ENCODE data around the gene CXCR6.

CXCR6 gene

DNA sequence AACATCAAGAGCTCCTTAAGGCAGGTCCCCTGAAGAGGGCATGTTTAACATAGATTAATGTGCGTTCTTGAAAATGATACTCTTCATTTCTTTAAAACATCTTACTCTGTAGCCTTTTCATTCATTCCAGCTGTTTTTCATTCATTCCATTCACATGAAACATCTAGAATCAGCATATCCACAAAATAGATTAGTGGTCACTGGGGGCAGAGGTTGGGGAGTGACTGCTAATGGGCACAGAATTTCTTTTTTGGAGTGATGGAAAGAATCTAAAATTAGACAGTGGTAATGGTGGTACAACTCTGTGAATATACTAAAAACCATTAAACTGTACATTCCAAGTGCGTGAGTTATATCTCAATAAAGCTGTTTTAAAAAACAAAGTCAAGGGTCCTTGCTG lies 15.4 kb upstream of the CXCR6 start:
- Histone ChIP-seq H3K9ac (ENCODE audit: low read depth, low read length) (no peak overlapping the region), H3K36me3 (ENCODE audit: insufficient read depth, low read length) (peaks cover 21% of the 10 kb centered on the region), H3K4me2 (ENCODE audit: low read length) (no peak overlapping the region), H3K9me3 (replicated peaks; ENCODE audit: low read length) (no peaks in the 10 kb centered on the region), H3K27me3 (ENCODE audit: control insufficient read depth, insufficient read depth, low read length) (no peaks in the 10 kb centered on the region), H3K4me1 (ENCODE audit: control insufficient read depth, insufficient read depth, low read length) (peaks cover 17% of the 10 kb centered on the region), H3K4me3 (ENCODE audit: low read length) (no peak overlapping the region)

DNA sequence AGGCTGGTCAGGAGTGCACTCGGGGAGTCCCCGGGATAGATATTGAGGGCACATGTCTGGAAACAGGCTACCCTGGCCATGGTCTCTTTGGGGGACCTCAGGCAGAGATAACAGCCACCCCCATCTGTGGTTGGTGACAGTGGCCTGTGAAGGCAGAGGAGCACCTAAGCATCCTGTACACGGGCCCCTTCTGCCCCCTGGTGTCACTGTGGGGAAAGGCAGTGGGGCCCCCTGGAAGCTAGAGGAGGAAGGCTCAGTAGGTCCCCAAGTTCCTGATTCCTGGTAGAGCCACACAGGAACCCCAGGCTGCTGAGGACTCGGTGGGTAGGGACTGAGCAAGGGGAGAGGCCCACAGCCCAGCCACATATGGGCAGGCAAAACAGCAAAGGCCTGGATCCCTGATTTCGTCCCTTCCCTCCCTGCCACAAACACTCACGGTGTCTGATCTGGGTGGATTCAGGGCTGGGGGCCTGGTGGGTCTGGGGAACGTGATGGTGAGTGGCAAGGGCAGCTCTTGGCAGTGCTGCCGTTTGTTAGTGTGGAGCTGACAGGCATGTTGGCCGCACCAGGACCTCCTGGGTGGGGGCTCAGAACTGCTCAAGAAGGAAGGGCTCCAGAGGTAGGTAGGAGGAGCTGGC lies 14.1 kb upstream of the CXCR6 start:
- H3K9me3 ChIP-seq (replicated peaks; ENCODE audit: low read length), result no peaks in the 10 kb centered on the region
- H3K9ac ChIP-seq (ENCODE audit: low read depth, low read length), result no peak overlapping the region
- no peak overlapping the region for H3K4me2 ChIP-seq (ENCODE audit: low read length)
- H3K27me3 ChIP-seq (ENCODE audit: control insufficient read depth, insufficient read depth, low read length), result no peaks in the 10 kb centered on the region
- H3K4me1 ChIP-seq (ENCODE audit: control insufficient read depth, insufficient read depth, low read length), result peaks cover 17% of the 10 kb centered on the region
- H3K4me3 ChIP-seq (ENCODE audit: low read length), result no peak overlapping the region
- peaks cover 13% of the 10 kb centered on the region for H3K36me3 ChIP-seq (ENCODE audit: insufficient read depth, low read length)

DNA sequence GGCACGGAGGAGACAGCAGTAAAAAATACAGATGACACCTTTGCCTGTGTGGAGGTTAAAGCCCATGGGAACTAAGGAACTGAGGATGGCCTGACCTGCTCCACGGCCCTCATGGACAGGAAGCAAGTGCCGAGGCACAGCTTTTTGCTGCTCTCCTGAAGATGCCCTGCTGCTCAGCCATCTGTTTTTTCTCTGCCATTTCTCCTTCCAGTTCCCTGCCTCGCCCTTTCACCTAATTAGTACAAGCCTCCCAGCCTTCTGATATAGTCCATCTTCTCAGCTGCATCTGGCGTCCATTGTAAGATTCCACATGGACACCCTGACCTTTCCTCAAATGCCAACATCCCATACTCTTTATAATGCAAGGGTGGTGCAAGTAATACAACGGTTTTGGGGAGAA lies 11.8 kb upstream of the CXCR6 start:
- Histone ChIP-seq H3K27me3 (ENCODE audit: control insufficient read depth, insufficient read depth, low read length) (no peaks in the 10 kb centered on the region), H3K4me2 (ENCODE audit: low read length) (no peak overlapping the region), H3K36me3 (ENCODE audit: insufficient read depth, low read length) (peaks cover 18% of the 10 kb centered on the region), H3K4me1 (ENCODE audit: control insufficient read depth, insufficient read depth, low read length) (peaks cover 17% of the 10 kb centered on the region), H3K9me3 (replicated peaks; ENCODE audit: low read length) (no peaks in the 10 kb centered on the region), H3K4me3 (ENCODE audit: low read length) (no peak overlapping the region), H3K9ac (ENCODE audit: low read depth, low read length) (no peak overlapping the region)

DNA sequence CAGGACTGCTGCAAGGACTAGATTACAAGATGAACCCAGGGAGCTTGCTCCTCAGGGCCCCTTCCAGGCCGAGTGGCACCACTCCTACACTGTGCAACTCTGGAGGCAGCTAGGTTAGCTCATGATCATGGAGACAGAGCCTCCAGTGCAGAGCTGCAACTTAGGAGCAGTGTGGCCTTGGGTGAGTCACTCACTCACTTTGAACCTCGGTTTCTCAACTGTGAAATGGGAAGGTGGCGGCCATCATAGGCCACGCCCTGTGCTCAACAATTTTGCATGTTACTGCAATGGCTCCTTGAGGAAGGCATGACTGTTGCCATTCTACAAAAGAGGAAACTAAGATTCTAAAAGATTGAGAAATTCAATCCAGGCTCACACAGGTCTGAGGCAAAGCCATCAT lies 11.2 kb upstream of the CXCR6 start:
- Histone ChIP-seq H3K27me3 (ENCODE audit: control insufficient read depth, insufficient read depth, low read length) (no peaks in the 10 kb centered on the region), H3K36me3 (ENCODE audit: insufficient read depth, low read length) (peaks cover 18% of the 10 kb centered on the region), H3K9me3 (replicated peaks; ENCODE audit: low read length) (no peaks in the 10 kb centered on the region), H3K4me2 (ENCODE audit: low read length) (no peak overlapping the region), H3K4me3 (ENCODE audit: low read length) (no peak overlapping the region), H3K4me1 (ENCODE audit: control insufficient read depth, insufficient read depth, low read length) (peaks cover 17% of the 10 kb centered on the region), H3K9ac (ENCODE audit: low read depth, low read length) (no peak overlapping the region)

DNA sequence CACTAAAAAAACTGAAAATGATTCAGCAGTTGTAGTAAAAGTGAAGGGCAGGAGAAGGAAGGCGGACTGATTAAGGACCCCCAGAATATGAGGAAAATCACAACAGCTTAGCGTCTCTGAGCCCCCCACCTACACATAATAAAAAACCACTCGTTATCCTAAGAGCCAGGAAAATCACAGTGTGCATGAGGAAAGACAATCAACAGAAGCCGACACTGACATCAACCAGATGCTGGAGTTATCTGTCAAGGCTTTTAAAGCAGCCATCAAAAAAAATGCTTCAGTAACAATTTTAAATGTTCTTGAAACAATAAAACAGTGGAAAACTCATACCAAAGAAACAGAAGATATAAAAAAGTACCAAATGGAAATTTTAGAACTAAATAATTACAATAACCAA lies 9.7 kb upstream of the CXCR6 start:
- Histone ChIP-seq H3K9me3 (replicated peaks; ENCODE audit: low read length) (no peaks in the 10 kb centered on the region), H3K27me3 (ENCODE audit: control insufficient read depth, insufficient read depth, low read length) (no peaks in the 10 kb centered on the region), H3K4me1 (ENCODE audit: control insufficient read depth, insufficient read depth, low read length) (peaks cover 3% of the 10 kb centered on the region), H3K4me3 (ENCODE audit: low read length) (no peak overlapping the region), H3K9ac (ENCODE audit: low read depth, low read length) (no peak overlapping the region), H3K4me2 (ENCODE audit: low read length) (no peak overlapping the region), H3K36me3 (ENCODE audit: insufficient read depth, low read length) (peaks cover 15% of the 10 kb centered on the region)

- Histone ChIP-seq H3K36me3 (ENCODE audit: insufficient read depth, low read length) (peaks cover 5% of the 10 kb centered on the region), H3K4me3 (ENCODE audit: low read length) (no peak overlapping the region), H3K9me3 (replicated peaks; ENCODE audit: low read length) (no peaks in the 10 kb centered on the region), H3K4me2 (ENCODE audit: low read length) (no peak overlapping the region), H3K9ac (ENCODE audit: low read depth, low read length) (no peak overlapping the region), H3K4me1 (ENCODE audit: control insufficient read depth, insufficient read depth, low read length) (peaks cover 5% of the 10 kb centered on the region), H3K27me3 (ENCODE audit: control insufficient read depth, insufficient read depth, low read length) (no peaks in the 10 kb centered on the region)
Measured at GRCh38 chr3:45936261-45936660, 7.0 kb upstream of the CXCR6 start.

DNA sequence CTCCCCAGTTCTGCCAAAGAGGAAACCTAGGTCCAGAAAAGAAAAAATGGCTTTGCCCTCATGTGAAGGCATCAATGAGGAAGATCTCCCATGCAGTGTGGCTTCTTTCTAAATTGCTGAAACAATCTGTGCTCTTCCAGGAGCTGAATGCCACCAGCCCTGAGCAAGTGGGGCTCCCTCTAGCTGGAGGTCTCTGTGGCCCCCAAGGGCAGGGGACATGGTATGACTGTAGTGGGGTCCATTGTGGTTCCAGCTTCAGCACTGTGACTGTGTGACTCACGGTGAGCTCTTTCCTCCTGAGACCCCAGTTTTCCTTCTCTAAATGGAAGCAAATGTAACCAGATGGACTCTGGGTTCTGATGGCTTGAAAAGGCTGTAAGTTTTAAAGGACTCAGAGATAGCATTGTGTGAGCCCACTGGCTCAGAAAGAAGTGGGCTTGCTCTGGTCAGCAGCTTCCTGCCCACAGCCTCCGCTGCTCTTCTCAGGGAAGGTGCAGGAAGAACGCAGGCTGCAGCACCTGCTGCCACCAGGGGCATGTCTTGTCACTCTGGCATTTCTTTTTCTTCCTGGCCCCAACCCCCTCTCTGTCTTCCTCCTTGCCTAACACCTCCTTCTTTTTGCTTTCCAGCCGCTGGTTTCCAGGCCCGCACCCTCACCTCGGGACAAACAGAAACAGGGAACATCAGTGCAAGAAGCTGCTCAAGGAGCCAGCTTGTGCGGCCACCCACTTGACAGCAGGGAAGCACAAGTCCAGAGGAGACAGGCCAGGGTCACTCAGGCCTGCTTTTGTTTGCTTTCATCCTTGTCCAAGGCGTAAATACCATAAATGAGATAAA lies 5.8 kb upstream of the CXCR6 start:
- Histone ChIP-seq H3K36me3 (ENCODE audit: insufficient read depth, low read length) (peaks cover 5% of the 10 kb centered on the region), H3K4me3 (ENCODE audit: low read length) (no peak overlapping the region), H3K27me3 (ENCODE audit: control insufficient read depth, insufficient read depth, low read length) (peaks cover 2% of the 10 kb centered on the region), H3K4me1 (ENCODE audit: control insufficient read depth, insufficient read depth, low read length) (peaks cover 5% of the 10 kb centered on the region), H3K9me3 (replicated peaks; ENCODE audit: low read length) (no peaks in the 10 kb centered on the region), H3K4me2 (ENCODE audit: low read length) (no peak overlapping the region), H3K9ac (ENCODE audit: low read depth, low read length) (no peak overlapping the region)

DNA sequence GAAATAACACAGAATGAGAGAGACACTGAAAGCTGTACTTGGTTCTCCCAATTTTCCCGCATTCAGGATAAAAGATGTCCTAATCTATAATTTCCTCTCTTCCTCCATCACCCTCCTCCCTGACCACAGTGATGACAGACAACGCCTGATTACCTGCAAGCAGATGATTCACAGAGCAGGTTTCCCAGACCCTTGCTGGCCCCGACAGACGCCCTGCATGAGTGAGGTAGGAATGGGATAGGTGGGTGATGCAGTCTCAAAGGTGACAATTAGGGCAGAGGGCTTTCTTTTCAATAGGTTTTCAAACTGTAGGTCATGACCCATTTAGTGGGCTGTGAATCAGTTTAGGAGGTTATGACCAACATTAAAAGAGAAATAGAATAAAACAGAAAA lies 5.2 kb upstream of the CXCR6 start:
- no peaks in the 10 kb centered on the region for H3K9me3 ChIP-seq (replicated peaks; ENCODE audit: low read length)
- no peak overlapping the region for H3K4me3 ChIP-seq (ENCODE audit: low read length)
- H3K4me2 ChIP-seq (ENCODE audit: low read length), result no peak overlapping the region
- peaks cover 5% of the 10 kb centered on the region for H3K36me3 ChIP-seq (ENCODE audit: insufficient read depth, low read length)
- peaks cover 5% of the 10 kb centered on the region for H3K4me1 ChIP-seq (ENCODE audit: control insufficient read depth, insufficient read depth, low read length)
- H3K9ac ChIP-seq (ENCODE audit: low read depth, low read length), result no peak overlapping the region
- H3K27me3 ChIP-seq (ENCODE audit: control insufficient read depth, insufficient read depth, low read length), result peaks cover 4% of the 10 kb centered on the region

GRCh38 chr3:45938864-45939263 lies 4.4 kb upstream of the CXCR6 start:
- H3K4me1 ChIP-seq (ENCODE audit: control insufficient read depth, insufficient read depth, low read length), result peaks cover 5% of the 10 kb centered on the region
- H3K4me3 ChIP-seq (ENCODE audit: low read length), result no peak overlapping the region
- peaks cover 4% of the 10 kb centered on the region for H3K27me3 ChIP-seq (ENCODE audit: control insufficient read depth, insufficient read depth, low read length)
- H3K4me2 ChIP-seq (ENCODE audit: low read length), result no peak overlapping the region
- no peaks in the 10 kb centered on the region for H3K9me3 ChIP-seq (replicated peaks; ENCODE audit: low read length)
- no peak overlapping the region for H3K9ac ChIP-seq (ENCODE audit: low read depth, low read length)
- H3K36me3 ChIP-seq (ENCODE audit: insufficient read depth, low read length), result peaks cover 5% of the 10 kb centered on the region

- H3K36me3 ChIP-seq (ENCODE audit: insufficient read depth, low read length), result peaks cover 5% of the 10 kb centered on the region
- H3K27me3 ChIP-seq (ENCODE audit: control insufficient read depth, insufficient read depth, low read length), result peaks cover 4% of the 10 kb centered on the region
- no peak overlapping the region for H3K4me2 ChIP-seq (ENCODE audit: low read length)
- H3K4me1 ChIP-seq (ENCODE audit: control insufficient read depth, insufficient read depth, low read length), result peaks cover 5% of the 10 kb centered on the region
- no peak overlapping the region for H3K4me3 ChIP-seq (ENCODE audit: low read length)
- H3K9ac ChIP-seq (ENCODE audit: low read depth, low read length), result no peak overlapping the region
- no peaks in the 10 kb centered on the region for H3K9me3 ChIP-seq (replicated peaks; ENCODE audit: low read length)
Measured at GRCh38 chr3:45939341-45939771, 3.9 kb upstream of the CXCR6 start.

GRCh38 chr3:45940004-45940780 lies 3.1 kb upstream of the CXCR6 start:
- Histone ChIP-seq H3K4me2 (ENCODE audit: low read length) (no peak overlapping the region), H3K27me3 (ENCODE audit: control insufficient read depth, insufficient read depth, low read length) (peaks cover 4% of the 10 kb centered on the region), H3K4me3 (ENCODE audit: low read length) (no peak overlapping the region), H3K9me3 (replicated peaks; ENCODE audit: low read length) (no peaks in the 10 kb centered on the region), H3K4me1 (ENCODE audit: control insufficient read depth, insufficient read depth, low read length) (peaks cover 5% of the 10 kb centered on the region), H3K9ac (ENCODE audit: low read depth, low read length) (no peak overlapping the region), H3K36me3 (ENCODE audit: insufficient read depth, low read length) (peaks cover 5% of the 10 kb centered on the region)
